HUES64 (cell line): ENCODE measurements around the gene HOXD8.
A peak's percentile ranks its signal among the peaks of the same experiment; 100 is the strongest.

Experiments used
- H3K27ac ChIP-seq: 2 replicates; pipeline ENCODE4 v1.7.0; 2013; ENCODE audit warnings: low read depth, low read length, inconsistent platforms
- H3K27me3 ChIP-seq: 2 replicates; pipeline ENCODE4 v1.6.1; 2013; ENCODE audit warnings: mild to moderate bottlenecking, low read length; ENCODE audit not compliant: insufficient read depth
- H3K36me3 ChIP-seq: 2 replicates; pipeline ENCODE4 v1.6.1; 2013; ENCODE audit warnings: mild to moderate bottlenecking, low read length; ENCODE audit not compliant: insufficient read depth
- H3K4me1 ChIP-seq: 2 replicates; pipeline ENCODE4 v1.6.1; 2013; ENCODE audit warnings: mild to moderate bottlenecking, low read length, moderate library complexity; ENCODE audit not compliant: insufficient read depth
- H3K4me3 ChIP-seq: 2 replicates; pipeline ENCODE4 v1.5.1; 2013; ENCODE audit warnings: mild to moderate bottlenecking, low read length, moderate library complexity
- H3K9ac ChIP-seq: 2 replicates; pipeline ENCODE4 v1.6.1; 2013; ENCODE audit warnings: mild to moderate bottlenecking, low read depth, low read length
- H3K9me3 ChIP-seq: 2 replicates; pipeline ENCODE4 v1.6.1; 2013; ENCODE audit warnings: low read depth, low read length; ENCODE audit not compliant: insufficient read depth
- WGBS: fragments of 150-250, 120-280 bp; methylation state at CpG from one replicate; pipeline ENCODE4 v1.1.7; 2013; ENCODE audit warnings: missing lambda C conversion rate; 5-methylcytosine and 5-hydroxymethylcytosine counted together

The HOXD8 gene

GRCh38 chr2:176085120-176085788 lies 44.3 kb upstream of the HOXD8 start:
- 2% methylated on average over 39 of the region's 40 CpGs for WGBS
- Histone ChIP-seq H3K4me3 (peak overlapping the region; percentile 25; the same call in 1 of the 2 replicates), H3K9me3 (no peaks in the 10 kb centered on the region), H3K27me3 (peaks cover 100% of the 10 kb centered on the region), H3K36me3 (no peaks in the 10 kb centered on the region), H3K9ac (no peak overlapping the region), H3K4me1 (peaks cover 6% of the 10 kb centered on the region; the same call in 1 of the 2 replicates), H3K27ac (no peak overlapping the region)

- peaks cover 6% of the 10 kb centered on the region; the same call in 1 of the 2 replicates for H3K4me1 ChIP-seq
- H3K36me3 ChIP-seq: no peaks in the 10 kb centered on the region
- no peaks in the 10 kb centered on the region for H3K9me3 ChIP-seq
- peaks cover 100% of the 10 kb centered on the region for H3K27me3 ChIP-seq
- H3K4me3 ChIP-seq: peak overlapping the region; percentile 25; the same call in 1 of the 2 replicates
- 3% methylated on average over 46 of the region's 46 CpGs for WGBS
- no peak overlapping the region for H3K27ac ChIP-seq
- no peak overlapping the region for H3K9ac ChIP-seq
Observed at GRCh38 chr2:176085861-176086771, 43.4 kb upstream of the HOXD8 start.

- Histone ChIP-seq H3K4me1 (peaks cover 6% of the 10 kb centered on the region; the same call in 1 of the 2 replicates), H3K27me3 (peaks cover 100% of the 10 kb centered on the region), H3K27ac (no peak overlapping the region), H3K36me3 (no peaks in the 10 kb centered on the region), H3K9me3 (no peaks in the 10 kb centered on the region), H3K9ac (no peak overlapping the region), H3K4me3 (peak overlapping the region; percentile 38)
- 17% methylated on average over 29 of the region's 29 CpGs for WGBS
Observed at GRCh38 chr2:176087330-176088047, 42.0 kb upstream of the HOXD8 start.

GRCh38 chr2:176088048-176088936 lies 41.2 kb upstream of the HOXD8 start:
- Histone ChIP-seq H3K9ac (no peak overlapping the region), H3K27ac (no peak overlapping the region), H3K4me3 (peak overlapping the region; percentile 38), H3K27me3 (peaks cover 100% of the 10 kb centered on the region), H3K9me3 (no peaks in the 10 kb centered on the region), H3K36me3 (no peaks in the 10 kb centered on the region), H3K4me1 (peaks cover 6% of the 10 kb centered on the region; the same call in 1 of the 2 replicates)
- WGBS: under 1% methylated on average over 48 of the region's 49 CpGs

- no peak overlapping the region for H3K9ac ChIP-seq
- H3K27ac ChIP-seq: no peak overlapping the region
- 19% methylated on average over 6 of the region's 6 CpGs for WGBS
- peaks cover 100% of the 10 kb centered on the region for H3K27me3 ChIP-seq
- no peaks in the 10 kb centered on the region for H3K36me3 ChIP-seq
- H3K4me1 ChIP-seq: peaks cover 6% of the 10 kb centered on the region; the same call in 1 of the 2 replicates
- no peaks in the 10 kb centered on the region for H3K9me3 ChIP-seq
- H3K4me3 ChIP-seq: no peak overlapping the region
Observed at GRCh38 chr2:176088937-176089842, 40.3 kb upstream of the HOXD8 start.

- Histone ChIP-seq H3K27ac (no peak overlapping the region), H3K27me3 (peaks cover 100% of the 10 kb centered on the region)
Observed at GRCh38 chr2:176089843-176090395, 39.6 kb upstream of the HOXD8 start.

GRCh38 chr2:176090862-176091261 lies 38.6 kb upstream of the HOXD8 start:
- H3K27me3 ChIP-seq: peaks cover 100% of the 10 kb centered on the region

More at GRCh38 chr2:176089843-176090395, 39.6 kb upstream of the HOXD8 start:
- Histone ChIP-seq H3K9me3 (no peaks in the 10 kb centered on the region), H3K4me3 (no peak overlapping the region), H3K9ac (no peak overlapping the region), H3K4me1 (peaks cover 11% of the 10 kb centered on the region; the same call in 1 of the 2 replicates), H3K36me3 (no peaks in the 10 kb centered on the region)

GRCh38 chr2:176091329-176092258 lies 37.9 kb upstream of the HOXD8 start:
- 3% methylated on average over 31 of the region's 31 CpGs for WGBS
- H3K27me3 ChIP-seq: peaks cover 100% of the 10 kb centered on the region

More at GRCh38 chr2:176090862-176091261, 38.6 kb upstream of the HOXD8 start:
- H3K9me3 ChIP-seq: no peaks in the 10 kb centered on the region
- no peak overlapping the region for H3K27ac ChIP-seq
- H3K9ac ChIP-seq: no peak overlapping the region
- no peaks in the 10 kb centered on the region for H3K36me3 ChIP-seq
- 19% methylated on average over 5 of the region's 5 CpGs for WGBS
- peaks cover 11% of the 10 kb centered on the region; the same call in 1 of the 2 replicates for H3K4me1 ChIP-seq
- H3K4me3 ChIP-seq: no peak overlapping the region

More at GRCh38 chr2:176091329-176092258, 37.9 kb upstream of the HOXD8 start:
- H3K4me3 ChIP-seq: no peak overlapping the region; the same call in 1 of the 2 replicates
- peaks cover 16% of the 10 kb centered on the region for H3K4me1 ChIP-seq
- no peaks in the 10 kb centered on the region for H3K9me3 ChIP-seq
- H3K36me3 ChIP-seq: no peaks in the 10 kb centered on the region
- no peak overlapping the region for H3K27ac ChIP-seq
- H3K9ac ChIP-seq: no peak overlapping the region
